Stimulated activated CD8-positive, alpha-beta memory T cell treated with anti-CD3 and anti-CD28 coated beads, Interleukin-2, amount 100 ng/mL, for 1 hour (primary cell): Measurements from ENCODE around the gene TENT5C.
A peak's percentile ranks its signal among the peaks of the same experiment; 100 is the strongest.

Experiments used
- DNase-seq, 2 donors: peaks; one replicate each; pipeline ENCODE4 v3.0.0-alpha.2; 2020; ENCODE audit warnings: low read depth in 2 of 2

Gene TENT5C

GRCh38 chr1:117636637-117637425 lies 31.0 kb downstream of the TENT5C start:
- DNase-seq: no peak

DNA sequence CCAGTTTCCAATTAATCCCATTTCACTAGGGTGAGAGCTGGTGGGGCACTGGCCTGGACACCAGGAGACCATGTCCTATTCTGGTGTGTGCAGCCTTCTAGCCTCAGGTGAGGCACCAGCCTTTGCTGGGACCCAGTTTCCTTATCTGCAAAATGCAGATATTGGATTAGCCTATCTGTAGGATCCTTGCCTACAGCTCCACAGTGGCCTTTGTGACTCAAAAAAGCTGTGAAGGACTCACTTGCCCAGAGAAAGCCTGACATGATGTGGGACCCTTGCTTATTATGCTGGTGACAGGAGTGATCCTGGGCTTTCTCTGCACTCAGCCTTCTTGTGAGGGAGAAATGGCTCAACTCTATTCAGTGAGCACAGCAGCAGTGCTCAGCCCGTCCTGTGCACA lies 32.3 kb downstream of the TENT5C start:
- DNase-seq: no peak

GRCh38 chr1:117638759-117639158 lies 32.9 kb downstream of the TENT5C start:
- DNase-seq: no peak

DNA sequence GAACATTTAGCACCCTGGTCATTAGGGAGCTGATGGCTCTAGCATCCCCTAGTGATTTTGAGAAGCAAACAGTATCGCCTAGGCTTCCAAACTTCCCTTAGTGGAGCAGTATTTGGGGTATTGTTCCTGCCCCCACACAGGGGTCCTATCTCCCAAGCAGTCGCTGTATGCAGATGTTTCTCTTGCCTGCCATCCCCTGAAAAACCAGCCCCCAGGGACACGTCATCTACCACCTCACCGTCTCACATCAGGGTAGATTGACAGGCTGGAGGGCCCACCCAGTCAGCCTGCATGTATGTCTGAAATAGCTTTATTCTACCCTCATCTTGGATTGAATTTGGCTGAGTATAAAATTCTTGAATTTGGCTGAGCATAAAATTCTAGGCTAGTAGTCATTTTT lies 33.9 kb downstream of the TENT5C start:
- DNase-seq: no peak

- DNase-seq: no peak
These were observed 35.7 kb downstream of the TENT5C start for GRCh38 chr1:117641536-117641935.

DNA sequence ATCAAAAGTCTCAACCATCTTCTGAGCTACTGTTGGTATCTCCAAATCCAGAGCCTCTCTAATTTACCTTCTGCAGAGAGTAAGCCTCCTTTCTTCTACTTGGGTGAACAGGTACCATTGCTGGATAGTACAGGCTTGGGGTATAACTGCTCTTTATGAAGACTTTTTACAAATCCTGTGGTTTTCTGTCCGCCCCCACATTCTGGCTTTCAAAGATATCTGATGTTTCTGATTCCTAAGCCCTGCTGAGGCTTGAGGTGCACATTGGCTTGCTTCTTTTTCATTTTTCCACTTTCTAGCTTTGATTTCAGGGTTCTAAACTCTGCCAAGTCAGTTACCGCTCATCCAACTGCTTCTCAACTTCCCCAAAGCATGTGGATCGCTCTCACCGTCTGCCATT lies 37.1 kb downstream of the TENT5C start:
- no peak for DNase-seq

DNA sequence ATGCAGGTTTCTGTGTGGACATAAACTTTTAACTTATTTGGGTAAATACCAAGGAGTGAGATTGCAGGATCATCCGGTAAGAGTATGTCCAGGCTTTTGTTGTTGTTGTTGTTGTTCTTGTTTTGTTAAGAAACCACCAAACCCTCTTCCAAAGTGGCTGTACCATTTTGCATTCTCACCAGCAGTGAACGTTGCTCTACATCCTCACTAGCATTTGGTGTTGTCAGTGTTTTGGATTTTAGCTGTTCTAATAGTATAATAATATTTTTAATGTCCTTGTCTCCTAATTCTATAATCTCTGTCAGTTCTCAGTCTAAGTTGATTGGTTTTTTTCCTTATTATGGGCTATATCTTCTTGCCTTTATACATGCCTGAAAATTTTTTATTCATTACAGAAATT lies 37.8 kb downstream of the TENT5C start:
- DNase-seq: no peak

DNA sequence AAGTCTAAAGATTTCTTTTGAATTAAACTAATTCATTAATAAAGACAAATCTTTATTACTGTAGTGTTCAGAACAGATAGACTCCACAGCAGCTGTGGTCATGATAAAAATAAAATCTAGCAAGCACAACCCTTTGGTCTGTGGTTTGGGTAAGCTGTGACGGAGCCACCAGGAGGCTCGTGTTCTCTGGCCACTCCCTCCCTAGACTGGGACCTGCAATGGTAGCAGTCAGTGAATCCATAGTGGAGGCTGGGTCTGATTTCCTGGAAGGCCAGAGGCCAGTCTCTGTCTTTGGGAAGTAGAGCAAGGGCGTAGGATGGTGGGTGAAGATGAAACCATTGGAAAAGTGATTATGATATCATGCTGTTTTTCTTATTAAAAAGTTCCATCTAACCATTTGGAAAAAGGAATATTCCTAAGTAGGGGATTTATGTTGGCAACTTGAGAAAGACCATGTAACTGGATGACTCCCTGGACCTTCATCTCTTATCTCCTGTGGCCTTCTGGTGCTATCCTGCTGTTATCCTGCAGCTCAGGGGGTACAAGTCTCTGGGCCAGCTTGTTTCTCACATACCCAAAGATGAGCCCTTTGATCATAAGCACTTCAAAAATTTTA lies 39.0 kb downstream of the TENT5C start:
- DNase-seq: no peak

DNA sequence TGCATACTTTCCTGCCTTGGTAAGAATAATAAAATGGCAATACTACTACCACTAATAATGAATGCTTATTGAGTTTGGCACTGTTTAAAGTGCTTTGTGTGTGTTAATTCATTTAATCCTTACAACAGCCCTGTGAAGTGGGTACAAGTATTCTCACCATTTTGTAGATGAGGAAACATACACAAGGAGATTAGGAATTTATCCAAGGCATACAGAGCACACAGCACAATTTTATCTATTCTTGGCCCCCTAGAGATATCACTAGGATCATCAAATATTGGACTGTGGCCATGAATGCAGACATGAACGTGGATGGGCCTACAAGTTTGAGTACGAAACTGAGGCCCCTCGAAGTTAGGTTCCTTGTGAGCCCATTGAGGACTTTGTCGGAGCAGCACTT lies 39.5 kb downstream of the TENT5C start:
- DNase-seq: no peak

DNA sequence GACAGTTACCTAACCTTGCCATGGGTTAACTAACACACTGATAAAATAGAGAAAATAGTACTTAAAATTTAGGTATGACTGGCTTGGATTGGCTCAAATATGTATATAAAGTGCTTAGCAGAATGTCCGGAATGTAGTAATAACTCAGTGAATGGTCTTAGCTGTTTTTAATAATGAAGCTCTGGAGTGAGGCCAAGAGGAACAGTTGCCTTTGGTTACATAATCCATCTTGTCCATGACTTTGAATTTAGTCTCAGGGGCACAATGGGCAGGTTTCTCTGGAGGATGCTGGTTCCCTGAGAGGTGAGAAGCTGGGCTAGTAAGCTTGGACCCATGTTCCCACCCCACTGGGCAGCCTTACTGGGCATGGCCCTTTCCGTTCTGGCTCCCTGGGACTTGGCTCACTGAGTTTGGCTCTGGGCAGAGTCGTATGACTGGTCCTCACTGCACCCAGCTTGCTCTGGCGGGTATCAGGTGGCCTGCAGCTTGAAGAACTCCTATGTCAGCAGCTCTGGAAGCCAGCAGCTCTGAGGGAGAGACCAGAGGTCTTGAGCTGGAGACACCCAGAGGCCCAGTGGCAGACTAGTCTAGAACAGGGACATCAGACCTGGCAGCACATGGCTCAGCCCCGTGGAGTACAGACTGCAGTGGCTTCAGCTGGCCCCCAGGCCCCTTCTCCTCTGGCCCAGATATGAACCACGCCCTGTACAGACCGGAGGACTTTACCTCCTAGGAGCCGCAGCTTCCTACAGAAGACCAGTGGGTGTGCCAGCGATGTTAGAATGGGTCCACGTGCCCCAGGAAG lies 40.4 kb downstream of the TENT5C start:
- DNase-seq: no peak

DNA sequence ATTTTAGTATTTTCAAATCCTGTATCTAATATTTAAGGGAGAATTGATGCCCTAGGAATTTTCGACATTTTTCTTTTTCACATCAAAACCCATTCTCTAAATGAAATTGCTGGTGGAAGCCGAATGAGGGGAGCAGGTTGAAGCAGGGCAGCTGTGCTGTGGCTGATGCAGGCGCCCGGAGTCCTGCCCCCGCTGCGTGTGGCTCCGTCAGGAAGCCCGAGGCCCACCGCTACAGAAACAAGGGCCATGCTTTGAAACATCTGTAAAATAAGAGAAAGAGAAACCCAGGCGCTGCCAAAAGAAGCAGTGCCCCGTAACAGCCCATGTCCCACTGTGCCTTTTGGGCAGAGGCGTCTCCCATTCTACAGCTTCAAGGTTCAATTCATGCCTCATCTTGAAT lies 41.1 kb downstream of the TENT5C start:
- DNase-seq: no peak

- no peak for DNase-seq
These were observed 42.2 kb downstream of the TENT5C start for GRCh38 chr1:117648015-117648414.

DNA sequence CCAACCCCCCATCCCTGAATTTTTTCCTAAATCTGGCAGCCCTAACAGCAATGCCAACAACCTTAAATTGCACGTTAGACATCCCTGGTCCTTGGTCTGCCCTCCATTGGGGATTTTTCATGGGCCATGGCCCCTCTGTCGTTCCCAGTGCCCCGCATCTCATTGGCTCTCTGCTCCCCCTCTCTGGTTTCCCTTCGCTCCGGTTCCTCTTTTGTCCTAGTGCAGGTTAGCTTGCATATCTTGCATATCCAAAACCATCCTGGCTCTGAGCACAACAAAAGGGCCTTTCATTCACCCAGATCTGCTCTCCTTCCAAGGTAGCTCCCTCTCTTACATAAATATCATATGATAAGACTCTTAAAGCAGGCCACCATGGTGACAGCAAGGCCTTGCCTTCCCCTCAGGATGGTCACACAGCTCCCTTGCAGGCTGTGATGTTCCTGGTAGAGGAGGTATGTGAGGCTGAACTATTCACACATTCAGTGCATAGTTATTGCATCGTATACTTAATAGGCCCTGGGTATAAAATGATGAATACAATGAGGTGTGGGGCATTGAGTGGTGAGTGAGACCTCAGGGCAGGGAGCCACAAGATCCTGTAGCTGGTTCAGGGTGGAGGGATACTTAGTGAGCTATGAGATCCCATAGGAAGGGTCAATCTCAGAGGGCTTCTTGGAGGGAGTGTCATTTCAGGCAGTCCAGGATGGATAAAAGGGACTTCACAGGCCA lies 45.2 kb downstream of the TENT5C start:
- DNase-seq: no peak

DNA sequence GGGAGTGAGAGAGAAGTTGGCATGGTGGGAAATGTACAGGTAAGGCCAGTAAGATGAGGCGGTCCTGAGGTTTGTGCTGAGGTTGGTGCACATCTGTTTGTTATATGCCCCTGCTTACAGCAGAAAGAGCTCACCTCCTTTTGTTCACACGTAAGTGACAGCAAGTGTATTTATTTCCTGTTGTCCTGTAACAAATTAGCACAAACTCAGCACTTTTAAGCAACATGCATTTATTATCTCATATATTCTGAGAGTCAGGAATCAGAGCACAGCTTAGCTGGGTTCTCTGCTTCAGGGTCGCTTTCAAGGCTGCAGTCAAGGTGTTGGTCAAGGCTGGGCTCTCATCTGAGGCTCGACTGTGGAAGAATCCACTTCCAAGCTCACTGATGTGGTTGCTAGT lies 45.8 kb downstream of the TENT5C start:
- no peak for DNase-seq

GRCh38 chr1:117652421-117652820 lies 46.6 kb downstream of the TENT5C start:
- DNase-seq: no peak

- no peak for DNase-seq
These were observed 47.3 kb downstream of the TENT5C start for GRCh38 chr1:117653195-117653594.

DNA sequence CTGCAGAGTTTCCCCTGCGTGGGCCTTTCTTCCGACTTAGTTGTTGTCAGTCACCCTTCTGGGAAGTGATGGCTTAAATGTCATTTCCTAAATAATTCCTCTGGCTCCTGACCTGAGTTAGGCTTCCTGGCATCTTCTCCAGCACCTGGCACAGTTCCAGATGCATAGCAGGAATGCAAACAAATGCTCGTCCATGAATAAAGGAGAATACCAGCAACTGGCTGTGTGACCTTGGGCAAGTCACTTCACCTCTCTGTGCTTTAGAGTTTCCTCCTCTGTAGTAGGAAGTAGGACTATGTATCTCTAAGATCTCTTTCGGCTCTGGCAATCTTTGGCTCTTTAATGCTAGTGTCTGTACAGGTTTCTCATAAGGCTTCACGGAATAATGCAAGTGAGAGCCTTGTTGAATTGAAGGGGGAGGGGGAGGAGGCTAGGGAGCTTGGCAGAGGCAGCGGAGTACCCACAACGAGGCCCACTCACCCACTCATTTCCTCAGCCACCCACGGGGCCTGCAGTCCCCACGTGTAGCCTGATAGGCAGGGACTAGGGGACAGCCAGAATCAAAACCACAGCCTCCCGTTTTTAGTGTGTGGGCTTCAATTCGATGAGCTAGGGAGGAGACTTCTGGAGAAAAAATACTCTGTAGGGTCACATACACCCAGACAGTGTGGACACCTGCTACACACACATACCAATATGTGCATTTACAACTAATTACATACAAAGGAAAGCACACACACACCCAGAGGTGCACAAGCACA lies 48.1 kb downstream of the TENT5C start:
- no peak for DNase-seq

DNA sequence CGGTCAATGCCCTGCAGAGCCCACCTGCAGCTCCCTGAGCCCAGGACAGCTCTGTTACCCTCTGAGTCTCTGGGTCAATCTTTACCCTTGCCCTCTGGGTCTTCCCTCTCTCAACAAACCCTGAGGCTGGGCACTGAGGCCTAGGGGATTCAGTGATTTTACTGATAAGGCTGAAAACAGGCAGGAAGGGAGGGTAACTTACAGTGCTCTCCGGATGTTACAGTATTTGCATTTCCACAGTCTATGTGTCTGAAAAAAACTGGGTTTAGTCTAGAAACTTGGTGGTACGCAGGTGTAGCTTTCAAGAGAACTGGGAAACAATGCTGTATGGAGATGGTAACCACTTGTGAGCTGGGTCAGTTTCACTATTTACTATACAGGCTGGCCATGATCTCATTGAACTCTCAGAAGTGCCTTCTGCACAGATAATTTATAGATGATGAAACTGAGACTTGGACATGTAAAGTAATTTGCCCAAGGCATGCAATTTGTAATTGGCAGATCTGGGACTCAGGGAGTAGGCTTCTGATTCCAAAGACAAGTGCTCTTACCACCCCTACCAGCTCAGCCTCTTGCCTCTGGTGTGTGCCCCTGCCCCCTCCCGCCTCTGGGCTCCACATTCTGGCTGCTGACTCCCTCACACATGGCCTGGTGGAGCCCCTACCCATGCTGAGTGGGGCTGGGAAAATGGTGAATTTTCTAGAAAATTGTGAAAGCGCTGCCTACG lies 48.8 kb downstream of the TENT5C start:
- DNase-seq: no peak

- DNase-seq: no peak
These were observed 49.4 kb downstream of the TENT5C start for GRCh38 chr1:117655220-117655577.

DNA sequence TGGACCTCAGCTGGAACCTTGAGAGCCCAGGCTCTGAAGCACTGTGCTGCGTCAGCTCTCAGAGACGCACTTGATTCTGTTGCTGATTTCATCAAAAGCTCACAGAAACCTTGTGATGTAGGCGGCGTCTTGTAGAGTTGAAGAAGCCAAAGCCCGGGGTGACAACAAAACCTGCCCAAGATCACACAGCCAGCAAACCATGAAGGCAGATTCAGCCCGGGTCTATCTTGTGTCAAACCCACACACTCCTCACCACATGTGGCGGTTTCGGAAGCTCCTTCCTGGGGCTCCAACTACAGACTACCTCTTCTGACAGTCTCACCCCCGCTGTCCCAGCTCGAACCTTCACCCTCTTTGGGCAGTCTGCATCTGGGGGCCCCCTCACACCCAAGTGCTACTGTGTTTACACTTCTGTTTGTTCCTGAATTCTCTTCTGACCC lies 50.4 kb downstream of the TENT5C start:
- DNase-seq: peak; percentile 40 to 47

DNA sequence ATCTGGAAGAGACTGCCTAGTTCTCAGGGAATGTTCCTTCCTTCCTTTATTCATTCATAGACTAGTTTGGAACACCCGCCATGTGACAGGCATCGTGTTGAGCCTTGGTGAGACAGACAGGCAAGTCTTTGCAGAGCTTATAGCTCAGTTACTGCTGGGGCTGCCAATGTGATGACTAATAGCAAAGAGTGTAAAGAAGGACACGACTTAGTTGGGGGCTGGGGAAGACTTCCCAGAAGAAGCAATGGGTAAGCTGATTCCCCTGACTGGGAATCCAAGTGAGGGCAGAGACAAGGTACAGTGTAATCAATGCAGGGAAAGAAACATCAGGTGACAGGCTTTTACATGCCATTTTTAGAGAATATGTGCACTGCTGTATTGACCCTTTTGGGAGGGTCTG lies 51.2 kb downstream of the TENT5C start:
- DNase-seq: no peak
